ENCODE measurements around the gene PARVG.

GRCh38 chr22:44210722-44211121 is 30.0 kb downstream of the PARVG start:
- TF ChIP-seq, protein P1, sequence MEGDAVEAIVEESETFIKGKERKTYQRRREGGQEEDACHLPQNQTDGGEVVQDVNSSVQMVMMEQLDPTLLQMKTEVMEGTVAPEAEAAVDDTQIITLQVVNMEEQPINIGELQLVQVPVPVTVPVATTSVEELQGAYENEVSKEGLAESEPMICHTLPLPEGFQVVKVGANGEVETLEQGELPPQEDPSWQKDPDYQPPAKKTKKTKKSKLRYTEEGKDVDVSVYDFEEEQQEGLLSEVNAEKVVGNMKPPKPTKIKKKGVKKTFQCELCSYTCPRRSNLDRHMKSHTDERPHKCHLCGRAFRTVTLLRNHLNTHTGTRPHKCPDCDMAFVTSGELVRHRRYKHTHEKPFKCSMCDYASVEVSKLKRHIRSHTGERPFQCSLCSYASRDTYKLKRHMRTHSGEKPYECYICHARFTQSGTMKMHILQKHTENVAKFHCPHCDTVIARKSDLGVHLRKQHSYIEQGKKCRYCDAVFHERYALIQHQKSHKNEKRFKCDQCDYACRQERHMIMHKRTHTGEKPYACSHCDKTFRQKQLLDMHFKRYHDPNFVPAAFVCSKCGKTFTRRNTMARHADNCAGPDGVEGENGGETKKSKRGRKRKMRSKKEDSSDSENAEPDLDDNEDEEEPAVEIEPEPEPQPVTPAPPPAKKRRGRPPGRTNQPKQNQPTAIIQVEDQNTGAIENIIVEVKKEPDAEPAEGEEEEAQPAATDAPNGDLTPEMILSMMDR (IDR thresholded peaks at IDR 0.05; ENCODE audit: low read depth, low read length), result no peak
- TF ChIP-seq POLR2A (IDR thresholded peaks at IDR 0.05; ENCODE audit: extremely low read depth, insufficient read length), result no peak
- no peak for TF ChIP-seq MYC (IDR thresholded peaks at IDR 0.05; ENCODE audit: low read depth, low read length)
- TF ChIP-seq MAX (IDR thresholded peaks at IDR 0.05; ENCODE audit: low read depth, low read length), result no peak

All from NB4 (cell line).